Keratinocyte (primary cell): ENCODE measurements around the gene ITGB6. TPM values are rescaled to one million over a fixed set of nuclear protein-coding genes. Genes with fewer than 3 reads are reported as not detected.

Experiments used
- DNase-seq: peaks from one replicate; pipeline ENCODE4 v3.0.0-alpha.2; 2011; ENCODE audit warnings: low read depth, missing footprints, low spot score
- FAIRE-seq: peaks from 2 replicates; lab custom pipeline; 2011; peaks lifted over from hg19 to GRCh38; lab: Jason Lieb, UNC
- H2AFZ ChIP-seq: 2 replicates; pipeline ENCODE4 v1.6.0; 2012; ENCODE audit warnings: low read length, control low read depth, inconsistent platforms; ENCODE audit not compliant: control insufficient read depth
- H3K27ac ChIP-seq: 2 replicates; pipeline ENCODE4 v1.5.1; 2011; ENCODE audit warnings: low read length; ENCODE audit not compliant: control insufficient read depth, insufficient read depth
- H3K27me3 ChIP-seq: 3 replicates; pipeline ENCODE4 v1.6.0; 2011; ENCODE audit warnings: low read length; ENCODE audit not compliant: control insufficient read depth, insufficient read depth; ENCODE audit errors: extremely low read depth
- H3K36me3 ChIP-seq, 2 experiments: 2 replicates in 1 of 2; 3 replicates in 1 of 2; pipeline ENCODE4 v1.5.1; 2011; ENCODE audit warnings: low read length in 2 of 2, mild to moderate bottlenecking in 1 of 2; ENCODE audit not compliant: control insufficient read depth in 2 of 2, insufficient read depth in 2 of 2; ENCODE audit errors: extremely low read depth in 1 of 2
- H3K4me1 ChIP-seq: 3 replicates; pipeline ENCODE4 v1.5.1; 2011; ENCODE audit warnings: low read length; ENCODE audit not compliant: control insufficient read depth, insufficient read depth; ENCODE audit errors: extremely low read depth
- H3K4me2 ChIP-seq: 3 replicates; pipeline ENCODE4 v1.6.0; 2011; ENCODE audit warnings: low read depth, low read length; ENCODE audit not compliant: control insufficient read depth, insufficient read depth; ENCODE audit errors: extremely low read depth
- H3K4me3 ChIP-seq, 3 experiments: fragments of 200-600 bp in 1 of 3; sonication (generic) in 1 of 3; 2 replicates in 2 of 3; 3 replicates in 1 of 3; pipeline ENCODE4 v1.5.1; 2011 to 2016; ENCODE audit warnings: low read length in 3 of 3, mild to moderate bottlenecking in 3 of 3, control low read depth in 2 of 3, inconsistent platforms in 1 of 3, low read depth in 1 of 3, mixed read lengths in 1 of 3, mixed run types in 1 of 3, moderate library complexity in 1 of 3; ENCODE audit not compliant: control insufficient read depth in 2 of 3, insufficient read depth in 2 of 3; ENCODE audit errors: extremely low read depth in 1 of 3
- H3K79me2 ChIP-seq: 2 replicates; pipeline ENCODE4 v1.6.0; 2012; ENCODE audit warnings: low read length; ENCODE audit not compliant: control insufficient read depth, insufficient read depth
- H3K9ac ChIP-seq: 3 replicates; pipeline ENCODE4 v1.6.0; 2011; ENCODE audit warnings: low read length; ENCODE audit not compliant: control insufficient read depth, insufficient read depth; ENCODE audit errors: extremely low read depth
- H3K9me1 ChIP-seq: 3 replicates; pipeline ENCODE4 v1.6.0; 2011; ENCODE audit warnings: low read length; ENCODE audit not compliant: control insufficient read depth, insufficient read depth; ENCODE audit errors: extremely low read depth
- H3K9me3 ChIP-seq: 2 replicates; pipeline ENCODE4 v1.5.1; 2012; ENCODE audit warnings: low read depth, low read length; ENCODE audit not compliant: control insufficient read depth
- H4K20me1 ChIP-seq: 3 replicates; pipeline ENCODE4 v1.6.0; 2011; ENCODE audit warnings: low read length; ENCODE audit not compliant: control insufficient read depth, insufficient read depth; ENCODE audit errors: extremely low read depth
- EZH2 ChIP-seq: IDR thresholded peaks from one replicate; pipeline ENCODE4 v1.6.1; 2012; ENCODE audit warnings: inconsistent platforms, mild to moderate bottlenecking, low read length, moderate library complexity
- dilution Hi-C: fragments of 300-500 bp; cut with MboI; formaldehyde crosslinking; loops from one replicate; pipeline ENCODE4 v1.7.0; 2020; ENCODE audit warnings: low sequenced_read_pairs; ENCODE audit not compliant: extremely low pct_ligation_motif_present
- polyA plus RNA-seq, 5 experiments: library from polyadenylated mRNA; depleted of rRNA in 3 of 5; stranded (reverse) in 3 of 5; stranded (forward) in 1 of 5; unstranded in 1 of 5; fragments of >200 nt; gene quantifications; 1 replicate in 1 of 5; 2 replicates in 3 of 5; 3 replicates in 1 of 5; pipeline versions ENCODE4 v1.2.1 to v1.2.3, GENCODE V29; 2011 to 2012; ENCODE audit warnings: missing spikeins in 2 of 5, low read depth in 1 of 5, low replicate concordance in 1 of 5
- TF ChIP-seq, protein P1 (sequence below), 3 experiments: IDR thresholded peaks in 1 of 3; conservative IDR thresholded peaks in 1 of 3; optimal IDR thresholded peaks in 1 of 3; 2 replicates in 2 of 3; 3 replicates in 1 of 3; pipeline versions ENCODE3 to v1.5.1; 2011; ENCODE audit warnings: low read length in 3 of 3, mild to moderate bottlenecking in 3 of 3, moderate library complexity in 2 of 3, control low read depth in 1 of 3, inconsistent platforms in 1 of 3; ENCODE audit not compliant: insufficient read depth in 2 of 3; ENCODE audit errors: extremely low read depth in 1 of 3

The ITGB6 gene
- polyA plus RNA-seq, 1 donor (not counting 4 experiments of a cell fraction or from before 2014, with no cell fraction given) = 183 TPM

DNA sequence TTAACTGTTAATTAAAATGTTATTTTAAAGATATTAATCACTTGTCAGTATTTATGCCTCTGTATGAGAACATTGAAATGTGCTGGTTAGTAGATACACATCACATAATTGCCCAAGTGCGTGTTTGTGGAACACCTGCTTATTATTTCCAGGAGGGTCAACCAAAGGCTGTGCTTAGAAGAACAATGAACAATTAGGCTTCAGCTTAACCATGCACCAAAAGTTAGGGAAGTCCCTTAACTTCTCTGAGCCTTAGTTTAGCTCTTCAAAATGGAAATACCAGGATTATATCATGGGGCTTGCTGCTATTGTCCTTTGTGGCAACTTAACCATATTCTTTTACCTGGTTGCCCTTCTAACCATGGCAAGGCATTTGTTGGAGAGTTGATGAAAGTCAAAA, 94.7 kb downstream of the ITGB6 start:
- FAIRE-seq (no peak), DNase-seq (no peak)
- dilution Hi-C loops = no loop called here
- Histone ChIP-seq H3K4me2 (no peak overlapping the region), H3K79me2 (no peaks in the 10 kb centered on the region), H2AFZ (no peak overlapping the region), H3K9me1 (no peaks in the 10 kb centered on the region), H3K9ac (no peak overlapping the region), H3K27ac (no peak overlapping the region), H3K4me1 (peaks cover 13% of the 10 kb centered on the region), H3K27me3 (no peaks in the 10 kb centered on the region), H3K9me3 (no peaks in the 10 kb centered on the region), H3K4me3 (no peak overlapping the region), H3K36me3 (peaks cover 22 to 23% of the 10 kb centered on the region in 2 experiments), H4K20me1 (no peaks in the 10 kb centered on the region)
- TF ChIP-seq, protein P1, sequence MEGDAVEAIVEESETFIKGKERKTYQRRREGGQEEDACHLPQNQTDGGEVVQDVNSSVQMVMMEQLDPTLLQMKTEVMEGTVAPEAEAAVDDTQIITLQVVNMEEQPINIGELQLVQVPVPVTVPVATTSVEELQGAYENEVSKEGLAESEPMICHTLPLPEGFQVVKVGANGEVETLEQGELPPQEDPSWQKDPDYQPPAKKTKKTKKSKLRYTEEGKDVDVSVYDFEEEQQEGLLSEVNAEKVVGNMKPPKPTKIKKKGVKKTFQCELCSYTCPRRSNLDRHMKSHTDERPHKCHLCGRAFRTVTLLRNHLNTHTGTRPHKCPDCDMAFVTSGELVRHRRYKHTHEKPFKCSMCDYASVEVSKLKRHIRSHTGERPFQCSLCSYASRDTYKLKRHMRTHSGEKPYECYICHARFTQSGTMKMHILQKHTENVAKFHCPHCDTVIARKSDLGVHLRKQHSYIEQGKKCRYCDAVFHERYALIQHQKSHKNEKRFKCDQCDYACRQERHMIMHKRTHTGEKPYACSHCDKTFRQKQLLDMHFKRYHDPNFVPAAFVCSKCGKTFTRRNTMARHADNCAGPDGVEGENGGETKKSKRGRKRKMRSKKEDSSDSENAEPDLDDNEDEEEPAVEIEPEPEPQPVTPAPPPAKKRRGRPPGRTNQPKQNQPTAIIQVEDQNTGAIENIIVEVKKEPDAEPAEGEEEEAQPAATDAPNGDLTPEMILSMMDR (optimal IDR thresholded peaks at IDR 0.05 in 1 of 3, IDR thresholded peaks at IDR 0.05 in 1 of 3, conservative IDR thresholded peaks at IDR 0.05 in 1 of 3; ENCODE audit: extremely low read depth in 1 of 3, insufficient read depth in 2 of 3, low read length in 3 of 3) = no peak
- TF ChIP-seq EZH2 = no peak

DNA sequence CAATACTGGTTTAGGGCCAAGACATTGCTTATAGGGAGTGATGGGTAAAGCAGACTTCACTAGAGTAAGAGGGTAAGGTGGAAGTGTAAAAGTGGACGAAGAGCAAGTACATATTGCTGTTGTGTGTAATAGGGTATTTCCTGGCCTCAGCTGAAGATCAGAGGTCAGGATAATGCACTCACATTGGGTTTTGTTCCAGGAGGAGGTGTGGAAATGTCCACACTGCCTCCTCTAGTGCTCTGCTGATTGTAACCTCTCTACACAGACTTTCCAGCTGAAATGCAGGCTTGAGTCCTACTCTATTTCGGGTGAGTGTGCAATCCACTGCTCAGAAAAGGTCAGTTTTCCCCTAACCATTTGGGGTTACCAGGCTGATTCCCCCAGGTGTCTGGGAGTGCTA, 96.0 kb downstream of the ITGB6 start:
- dilution Hi-C loops = no loop called here
- TF ChIP-seq, protein P1 (optimal IDR thresholded peaks at IDR 0.05 in 1 of 3, IDR thresholded peaks at IDR 0.05 in 1 of 3, conservative IDR thresholded peaks at IDR 0.05 in 1 of 3; ENCODE audit: extremely low read depth in 1 of 3, insufficient read depth in 2 of 3, low read length in 3 of 3) = no peak
- TF ChIP-seq EZH2 = no peak
- H3K4me2 ChIP-seq = no peak overlapping the region
- no peak overlapping the region for H2AFZ ChIP-seq
- H3K27ac ChIP-seq = no peak overlapping the region
- H3K79me2 ChIP-seq = no peaks in the 10 kb centered on the region
- H4K20me1 ChIP-seq = no peaks in the 10 kb centered on the region
- FAIRE-seq (no peak), DNase-seq (no peak)
- no peak overlapping the region for H3K4me3 ChIP-seq
- no peaks in the 10 kb centered on the region for H3K27me3 ChIP-seq
- peaks cover 16 to 22% of the 10 kb centered on the region in 2 experiments for H3K36me3 ChIP-seq
- H3K9me1 ChIP-seq = no peaks in the 10 kb centered on the region
- peaks cover 2% of the 10 kb centered on the region for H3K4me1 ChIP-seq
- H3K9ac ChIP-seq = no peak overlapping the region
- H3K9me3 ChIP-seq = no peaks in the 10 kb centered on the region
